Epithelial cell of proximal tubule (primary cell): Measurements from ENCODE around the gene LSM7. TPM values are rescaled to one million over a fixed set of nuclear protein-coding genes. Genes with fewer than 3 reads are reported as not detected.
A peak's percentile ranks its signal among the peaks of the same experiment; 100 is the strongest.

ENCODE experiments used
- DNase-seq: peaks from one replicate; pipeline ENCODE4 v3.0.0-alpha.2; 2011; ENCODE audit warnings: low read depth
- H3K4me3 ChIP-seq: 2 replicates; pipeline ENCODE4 v1.5.1; 2011; ENCODE audit warnings: low read depth, mild to moderate bottlenecking, low read length
- CTCF ChIP-seq: conservative IDR thresholded peaks from 2 replicates; pipeline ENCODE4 v1.5.1; 2012; ENCODE audit warnings: low read depth, mild to moderate bottlenecking, low read length
- total RNA-seq: library from RNA; depleted of rRNA; stranded (reverse); fragments of >200 nt; gene quantifications from 2 replicates; pipeline ENCODE4 v1.2.3, GENCODE V29; 2015

The LSM7 gene
- total RNA-seq, 1 donor from 2014 or later: 352 TPM

- no peak for TF ChIP-seq CTCF
- no peak for DNase-seq
- no peak overlapping the region for H3K4me3 ChIP-seq
Measured at GRCh38 chr19:2280633-2281264, 47.6 kb downstream of the LSM7 start.

- DNase-seq: no peak
- no peak overlapping the region for H3K4me3 ChIP-seq
- no peak for TF ChIP-seq CTCF
Measured at GRCh38 chr19:2278459-2279158, 49.8 kb downstream of the LSM7 start.

GRCh38 chr19:2277138-2277537 is 51.2 kb downstream of the LSM7 start:
- H3K4me3 ChIP-seq: no peak overlapping the region
- no peak for DNase-seq
- TF ChIP-seq CTCF: no peak

- TF ChIP-seq CTCF: no peak
- H3K4me3 ChIP-seq: no peak overlapping the region
- no peak for DNase-seq
Measured at GRCh38 chr19:2276429-2276986, 51.9 kb downstream of the LSM7 start.

- DNase-seq: no peak
- H3K4me3 ChIP-seq: no peak overlapping the region
- TF ChIP-seq CTCF: no peak
Measured at GRCh38 chr19:2275588-2276428, 52.6 kb downstream of the LSM7 start.

- DNase-seq: no peak
- H3K4me3 ChIP-seq: no peak overlapping the region
- peak; percentile 59 for TF ChIP-seq CTCF
Measured at GRCh38 chr19:2274931-2275535, 53.4 kb downstream of the LSM7 start.
